Measurements from ENCODE around the gene ALKBH6.
"Not testable (repeated sequence)": the region's sequence is repeated elsewhere in the genome, so short reads cannot be mapped to it uniquely, and the experiment has no call there.

Gene ALKBH6

GRCh38 chr19:35993923-35994598, 20.0 kb downstream of the ALKBH6 start:
- in situ Hi-C loops (cut with MboI; ENCODE audit: low sequenced_read_pairs), result no loop called here

- in situ Hi-C loops (cut with MboI; ENCODE audit: low sequenced_read_pairs), result no loop called here
Measured at GRCh38 chr19:35992907-35993765, 20.9 kb downstream of the ALKBH6 start.

GRCh38 chr19:35991731-35992450, 22.1 kb downstream of the ALKBH6 start:
- in situ Hi-C loops (cut with MboI; ENCODE audit: low sequenced_read_pairs), result no loop called here

GRCh38 chr19:35990771-35991730, 23.0 kb downstream of the ALKBH6 start:
- in situ Hi-C loops (cut with MboI; ENCODE audit: low sequenced_read_pairs), result no loop called here

GRCh38 chr19:35990156-35990555, 23.9 kb downstream of the ALKBH6 start:
- in situ Hi-C loops (cut with MboI; ENCODE audit: low sequenced_read_pairs), result no loop called here

- in situ Hi-C loops (cut with MboI; ENCODE audit: low sequenced_read_pairs), result no loop called here
Measured at GRCh38 chr19:35988824-35989223, 25.2 kb downstream of the ALKBH6 start.

- in situ Hi-C loops (cut with MboI; ENCODE audit: low sequenced_read_pairs), result no loop called here
Measured at GRCh38 chr19:35987571-35987896, 26.5 kb downstream of the ALKBH6 start.

GRCh38 chr19:35986664-35987570, 27.1 kb downstream of the ALKBH6 start:
- in situ Hi-C loops (cut with MboI; ENCODE audit: low sequenced_read_pairs), result no loop called here

GRCh38 chr19:35986111-35986510, 27.9 kb downstream of the ALKBH6 start:
- in situ Hi-C loops (cut with MboI; ENCODE audit: low sequenced_read_pairs), result no loop called here

- in situ Hi-C loops (cut with MboI; ENCODE audit: low sequenced_read_pairs), result no loop called here
Measured at GRCh38 chr19:35983177-35983576, 30.8 kb downstream of the ALKBH6 start.

- in situ Hi-C loops (cut with MboI; ENCODE audit: low sequenced_read_pairs), result not testable (repeated sequence)
Measured at GRCh38 chr19:35980997-35981396, 33.0 kb downstream of the ALKBH6 start.

GRCh38 chr19:35978832-35979365, 35.1 kb downstream of the ALKBH6 start:
- in situ Hi-C loops (cut with MboI; ENCODE audit: low sequenced_read_pairs), result no loop called here

GRCh38 chr19:35978271-35978670, 35.7 kb downstream of the ALKBH6 start:
- in situ Hi-C loops (cut with MboI; ENCODE audit: low sequenced_read_pairs), result no loop called here

GRCh38 chr19:35977446-35978222, 36.4 kb downstream of the ALKBH6 start:
- in situ Hi-C loops (cut with MboI; ENCODE audit: low sequenced_read_pairs), result no loop called here

GRCh38 chr19:35975608-35976214, 38.3 kb downstream of the ALKBH6 start:
- in situ Hi-C loops (cut with MboI; ENCODE audit: low sequenced_read_pairs), result no loop called here

GRCh38 chr19:35973487-35973886, 40.5 kb downstream of the ALKBH6 start:
- in situ Hi-C loops (cut with MboI; ENCODE audit: low sequenced_read_pairs), result no loop called here

GRCh38 chr19:35966771-35967170, 47.2 kb downstream of the ALKBH6 start:
- in situ Hi-C loops (cut with MboI; ENCODE audit: low sequenced_read_pairs), result no loop called here

GRCh38 chr19:35963514-35963913, 50.5 kb downstream of the ALKBH6 start:
- in situ Hi-C loops (cut with MboI; ENCODE audit: low sequenced_read_pairs), result no loop called here
